T-helper 2 cell treated with Interferon-gamma antibody and Interleukin-4, amounts not matched to agents 5 μg/mL and 100 μg/mL, for 36 hours (primary cell): ENCODE data around the gene KCNJ11.

Source experiments
- DNase-seq: peaks from one replicate; pipeline ENCODE4 v3.0.0; 2021; ENCODE audit warnings: low spot score
- H3K27ac Mint-ChIP-seq: one replicate; pipeline ENCODE4 v1.8.0; 2021; ENCODE audit warnings: mild to moderate bottlenecking, mixed read lengths
- H3K27me3 Mint-ChIP-seq: one replicate; pipeline ENCODE4 v1.8.0; 2021; ENCODE audit warnings: low read depth, mixed read lengths
- H3K36me3 Mint-ChIP-seq: one replicate; pipeline ENCODE4 v1.8.0; 2021; ENCODE audit warnings: low read depth, mixed read lengths
- H3K4me1 Mint-ChIP-seq: one replicate; pipeline ENCODE4 v1.8.0; 2021; ENCODE audit warnings: low read depth, mixed read lengths
- H3K4me3 Mint-ChIP-seq: one replicate; pipeline ENCODE4 v1.8.0; 2022; ENCODE audit warnings: mild to moderate bottlenecking, moderate library complexity, mixed read lengths
- H3K9me3 Mint-ChIP-seq: one replicate; pipeline ENCODE4 v1.8.0; 2021; ENCODE audit warnings: mixed read lengths

KCNJ11 gene

GRCh38 chr11:17403980-17404759 is 15.7 kb upstream of the KCNJ11 start:
- DNase-seq = no peak
- H3K27ac Mint-ChIP-seq = no peak overlapping the region
- H3K4me3 Mint-ChIP-seq = no peak overlapping the region
- H3K36me3 Mint-ChIP-seq = no peaks in the 10 kb centered on the region
- peaks cover 5% of the 10 kb centered on the region for H3K4me1 Mint-ChIP-seq
- peaks cover 15% of the 10 kb centered on the region for H3K27me3 Mint-ChIP-seq
- H3K9me3 Mint-ChIP-seq = no peaks in the 10 kb centered on the region

GRCh38 chr11:17402486-17402885 is 14.0 kb upstream of the KCNJ11 start:
- no peak overlapping the region for H3K27ac Mint-ChIP-seq

GRCh38 chr11:17401841-17402240 is 13.4 kb upstream of the KCNJ11 start:
- DNase-seq = no peak
- Mint-ChIP-seq H3K4me1 (peaks cover 5% of the 10 kb centered on the region), H3K9me3 (no peaks in the 10 kb centered on the region), H3K36me3 (no peaks in the 10 kb centered on the region), H3K27me3 (peaks cover 10% of the 10 kb centered on the region), H3K4me3 (no peak overlapping the region), H3K27ac (no peak overlapping the region)

More at GRCh38 chr11:17402486-17402885, 14.0 kb upstream of the KCNJ11 start:
- Mint-ChIP-seq H3K9me3 (no peaks in the 10 kb centered on the region), H3K4me3 (no peak overlapping the region), H3K27me3 (peaks cover 14% of the 10 kb centered on the region), H3K36me3 (no peaks in the 10 kb centered on the region), H3K4me1 (peaks cover 5% of the 10 kb centered on the region)
- DNase-seq = no peak

GRCh38 chr11:17401316-17401715 is 12.9 kb upstream of the KCNJ11 start:
- Mint-ChIP-seq H3K27ac (no peak overlapping the region), H3K9me3 (no peaks in the 10 kb centered on the region), H3K27me3 (peaks cover 10% of the 10 kb centered on the region), H3K4me3 (no peak overlapping the region), H3K4me1 (peaks cover 5% of the 10 kb centered on the region), H3K36me3 (no peaks in the 10 kb centered on the region)
- no peak for DNase-seq

GRCh38 chr11:17400048-17400775 is 11.8 kb upstream of the KCNJ11 start:
- Mint-ChIP-seq H3K9me3 (no peaks in the 10 kb centered on the region), H3K27ac (no peak overlapping the region), H3K27me3 (peaks cover 10% of the 10 kb centered on the region), H3K4me3 (no peak overlapping the region), H3K36me3 (no peaks in the 10 kb centered on the region), H3K4me1 (peaks cover 3% of the 10 kb centered on the region)
- no peak for DNase-seq

GRCh38 chr11:17399236-17399635 is 10.8 kb upstream of the KCNJ11 start:
- Mint-ChIP-seq H3K27ac (no peak overlapping the region), H3K36me3 (no peaks in the 10 kb centered on the region), H3K4me1 (no peaks in the 10 kb centered on the region), H3K9me3 (no peaks in the 10 kb centered on the region), H3K4me3 (no peak overlapping the region), H3K27me3 (peaks cover 10% of the 10 kb centered on the region)
- no peak for DNase-seq

GRCh38 chr11:17397311-17398002 is 9.0 kb upstream of the KCNJ11 start:
- Mint-ChIP-seq H3K27me3 (peaks cover 10% of the 10 kb centered on the region), H3K4me3 (no peak overlapping the region), H3K27ac (no peak overlapping the region), H3K4me1 (no peaks in the 10 kb centered on the region), H3K9me3 (no peaks in the 10 kb centered on the region), H3K36me3 (no peaks in the 10 kb centered on the region)
- no peak for DNase-seq

- DNase-seq = no peak
- H3K4me1 Mint-ChIP-seq = no peaks in the 10 kb centered on the region
- H3K27ac Mint-ChIP-seq = no peak overlapping the region
- no peaks in the 10 kb centered on the region for H3K9me3 Mint-ChIP-seq
- H3K4me3 Mint-ChIP-seq = no peak overlapping the region
- no peaks in the 10 kb centered on the region for H3K36me3 Mint-ChIP-seq
- H3K27me3 Mint-ChIP-seq = peaks cover 10% of the 10 kb centered on the region
Observed at GRCh38 chr11:17396598-17397310, 8.3 kb upstream of the KCNJ11 start.

GRCh38 chr11:17395978-17396377 is 7.5 kb upstream of the KCNJ11 start:
- no peak for DNase-seq
- no peaks in the 10 kb centered on the region for H3K36me3 Mint-ChIP-seq
- no peaks in the 10 kb centered on the region for H3K4me1 Mint-ChIP-seq
- peaks cover 14% of the 10 kb centered on the region for H3K27me3 Mint-ChIP-seq
- no peak overlapping the region for H3K27ac Mint-ChIP-seq
- no peaks in the 10 kb centered on the region for H3K9me3 Mint-ChIP-seq
- H3K4me3 Mint-ChIP-seq = no peak overlapping the region

- Mint-ChIP-seq H3K27me3 (peaks cover 15% of the 10 kb centered on the region), H3K4me3 (no peak overlapping the region), H3K36me3 (no peaks in the 10 kb centered on the region), H3K4me1 (no peaks in the 10 kb centered on the region), H3K9me3 (no peaks in the 10 kb centered on the region), H3K27ac (no peak overlapping the region)
- no peak for DNase-seq
Observed at GRCh38 chr11:17395554-17395961, 7.1 kb upstream of the KCNJ11 start.

- H3K9me3 Mint-ChIP-seq = no peaks in the 10 kb centered on the region
- no peak overlapping the region for H3K4me3 Mint-ChIP-seq
- no peaks in the 10 kb centered on the region for H3K36me3 Mint-ChIP-seq
Observed at GRCh38 chr11:17394743-17395390, 6.4 kb upstream of the KCNJ11 start.

GRCh38 chr11:17393472-17393871 is 5.0 kb upstream of the KCNJ11 start:
- H3K4me1 Mint-ChIP-seq = peaks cover 1% of the 10 kb centered on the region
- no peaks in the 10 kb centered on the region for H3K9me3 Mint-ChIP-seq

More at GRCh38 chr11:17394743-17395390, 6.4 kb upstream of the KCNJ11 start:
- H3K27ac Mint-ChIP-seq = no peak overlapping the region
- no peaks in the 10 kb centered on the region for H3K4me1 Mint-ChIP-seq
- peaks cover 19% of the 10 kb centered on the region for H3K27me3 Mint-ChIP-seq
- no peak for DNase-seq

GRCh38 chr11:17392872-17393271 is 4.4 kb upstream of the KCNJ11 start:
- Mint-ChIP-seq H3K27ac (no peak overlapping the region), H3K27me3 (peaks cover 18% of the 10 kb centered on the region), H3K4me3 (no peak overlapping the region), H3K36me3 (no peaks in the 10 kb centered on the region), H3K9me3 (no peaks in the 10 kb centered on the region), H3K4me1 (peaks cover 1% of the 10 kb centered on the region)
- DNase-seq = no peak

More at GRCh38 chr11:17393472-17393871, 5.0 kb upstream of the KCNJ11 start:
- H3K27me3 Mint-ChIP-seq = peaks cover 17% of the 10 kb centered on the region
- no peak overlapping the region for H3K4me3 Mint-ChIP-seq
- no peak for DNase-seq
- H3K36me3 Mint-ChIP-seq = no peaks in the 10 kb centered on the region
- no peak overlapping the region for H3K27ac Mint-ChIP-seq
